Panc1 (cell line): ENCODE measurements around the gene SRSF10. TPM values are rescaled to one million over a fixed set of nuclear protein-coding genes. Genes with fewer than 3 reads are reported as not detected.

Experiments used
- microRNA-seq: library from miRNA; unstranded; fragments of <30 nt; microRNA quantifications from one replicate; pipeline ENCODE4 v1.1.0, GENCODE V29; 2020; ENCODE audit not compliant: unreplicated experiment
- total RNA-seq: library from RNA; stranded (reverse); gene quantifications from one replicate; pipeline ENCODE4 v1.2.1, GENCODE V29; 2021; ENCODE audit not compliant: unreplicated experiment

Gene SRSF10
- total RNA-seq, 1 experiment from 2014 or later = 137 TPM

Small RNA genes within 50 kb of the gene (microRNA-seq; reads per million reads assigned to microRNA genes)
- not detected for gene MIR378F

Other genes with a start within 250 kb of the SRSF10 start
- gene ELOA, start 236.9 kb downstream of the SRSF10 start, total RNA-seq = 58.5 TPM
- 48.9 TPM for gene PITHD1, start 201.9 kb downstream of the SRSF10 start, total RNA-seq
- 82.9 TPM for gene LYPLA2, start 189.2 kb downstream of the SRSF10 start, total RNA-seq
- 114 TPM for gene GALE, start 179.6 kb downstream of the SRSF10 start, total RNA-seq
- 30.8 TPM for gene HMGCL, start 154.9 kb downstream of the SRSF10 start, total RNA-seq
- gene FUCA1, start 112.0 kb downstream of the SRSF10 start, total RNA-seq = 14.3 TPM
- not detected for gene CNR2, start 67.0 kb downstream of the SRSF10 start, total RNA-seq
- 97.4 TPM for gene PNRC2, start 20.5 kb downstream of the SRSF10 start, total RNA-seq
- gene MYOM3, start 131.8 kb upstream of the SRSF10 start, total RNA-seq = 0.05 TPM
- gene IL22RA1, start 162.8 kb upstream of the SRSF10 start, total RNA-seq = 1.1 TPM
- gene IFNLR1, start 207.0 kb upstream of the SRSF10 start, total RNA-seq = 1.0 TPM